Right renal cortex interstitium (tissue), 3 donors: Measurements from ENCODE around the gene CRTC3. TPM values are rescaled to one million over a fixed set of nuclear protein-coding genes. Genes with fewer than 3 reads are reported as not detected.
A peak's percentile ranks its signal among the peaks of the same experiment; 100 is the strongest.
"Not testable (repeated sequence)": the region's sequence is repeated elsewhere in the genome, so short reads cannot be mapped to it uniquely, and the experiment has no call there.

ENCODE experiments used
- DNase-seq, 3 donors: peaks; one replicate each; pipeline ENCODE4 v3.0.0-alpha.2; 2013; ENCODE audit warnings: low read depth in 3 of 3, low spot score in 2 of 3
- polyA plus RNA-seq, 3 donors: library from polyadenylated mRNA; unstranded; fragments of 120-200 nt; gene quantifications; one replicate each; pipeline ENCODE4 v1.2.1, GENCODE V29; 2013; ENCODE audit not compliant: insufficient read length in 3 of 3

The CRTC3 gene
- polyA plus RNA-seq, 3 donors = 24.9 to 27.2 (median 27.0) TPM

- no peak for DNase-seq
Measured at GRCh38 chr15:90618330-90619125, 88.8 kb downstream of the CRTC3 start.

- no peak for DNase-seq
Measured at GRCh38 chr15:90619468-90619867, 89.7 kb downstream of the CRTC3 start.

GRCh38 chr15:90619939-90620338 is 90.2 kb downstream of the CRTC3 start:
- DNase-seq = no peak

GRCh38 chr15:90620379-90621067 is 90.8 kb downstream of the CRTC3 start:
- DNase-seq = peak in 1 of 3 donors; percentile 12

GRCh38 chr15:90623854-90624253 is 94.1 kb downstream of the CRTC3 start:
- no peak for DNase-seq

- no peak for DNase-seq
Measured at GRCh38 chr15:90624278-90624981, 94.7 kb downstream of the CRTC3 start.

- no peak for DNase-seq
Measured at GRCh38 chr15:90625037-90625436, 95.3 kb downstream of the CRTC3 start.

- no peak for DNase-seq
Measured at GRCh38 chr15:90629217-90629616, 99.5 kb downstream of the CRTC3 start.

- DNase-seq = no peak
Measured at GRCh38 chr15:90633360-90633759, 103.6 kb downstream of the CRTC3 start.

GRCh38 chr15:90636993-90637392 is 107.3 kb downstream of the CRTC3 start:
- DNase-seq = not testable (repeated sequence)

GRCh38 chr15:90637693-90638092 is 108.0 kb downstream of the CRTC3 start:
- DNase-seq = no peak

GRCh38 chr15:90638201-90638691 is 108.5 kb downstream of the CRTC3 start:
- DNase-seq = no peak

GRCh38 chr15:90638963-90639362 is 109.2 kb downstream of the CRTC3 start:
- no peak for DNase-seq

- DNase-seq = no peak
Measured at GRCh38 chr15:90640862-90641261, 111.1 kb downstream of the CRTC3 start.

GRCh38 chr15:90641581-90642463 is 112.1 kb downstream of the CRTC3 start:
- no peak for DNase-seq

- no peak for DNase-seq
Measured at GRCh38 chr15:90642464-90643300, 113.0 kb downstream of the CRTC3 start.

- no peak for DNase-seq
Measured at GRCh38 chr15:90643301-90643632, 113.5 kb downstream of the CRTC3 start.

- no peak for DNase-seq
Measured at GRCh38 chr15:90644526-90644925, 114.8 kb downstream of the CRTC3 start.

GRCh38 chr15:90644952-90645725 is 115.4 kb downstream of the CRTC3 start:
- DNase-seq = no peak
